Neural crest cell (in vitro differentiated cells): Measurements from ENCODE around the gene SYTL5. TPM values are rescaled to one million over a fixed set of nuclear protein-coding genes. Genes with fewer than 3 reads are reported as not detected.

Experiments used
- DNase-seq: peaks from one replicate; pipeline ENCODE4 v3.0.0; 2021; ENCODE audit warnings: low read depth, mixed read lengths, low spot score
- H3K27ac Mint-ChIP-seq: one replicate; pipeline ENCODE4 v1.8.0; 2021; ENCODE audit warnings: mild to moderate bottlenecking, mixed read lengths; ENCODE audit not compliant: unreplicated experiment
- H3K27me3 Mint-ChIP-seq: 2 replicates; pipeline ENCODE4 v1.8.0; 2021; ENCODE audit warnings: low read depth, mild to moderate bottlenecking, mixed read lengths
- H3K36me3 Mint-ChIP-seq: 2 replicates; pipeline ENCODE4 v1.8.0; 2021; ENCODE audit warnings: low read depth, mild to moderate bottlenecking, mixed read lengths
- H3K4me1 Mint-ChIP-seq: 2 replicates; pipeline ENCODE4 v1.8.0; 2021; ENCODE audit warnings: mixed read lengths
- H3K4me3 Mint-ChIP-seq: one replicate; pipeline ENCODE4 v1.8.0; 2021; ENCODE audit warnings: mild to moderate bottlenecking, mixed read lengths
- H3K9me3 Mint-ChIP-seq: 2 replicates; pipeline ENCODE4 v1.8.0; 2021; ENCODE audit warnings: mixed read lengths
- total RNA-seq: library from RNA; stranded (reverse); gene quantifications from 2 replicates; pipeline ENCODE4 v1.2.1, GENCODE V29; 2021
- TF ChIP-seq, protein P1 (sequence below): fragments of 200-600 bp; sonication (generic); conservative IDR thresholded peaks from 2 replicates; pipeline ENCODE4 v1.5.0; 2021; ENCODE audit warnings: antibody characterized with exemption, mild to moderate bottlenecking

SYTL5 gene
- total RNA-seq, 1 donor from 2014 or later: 0.05 TPM

DNA sequence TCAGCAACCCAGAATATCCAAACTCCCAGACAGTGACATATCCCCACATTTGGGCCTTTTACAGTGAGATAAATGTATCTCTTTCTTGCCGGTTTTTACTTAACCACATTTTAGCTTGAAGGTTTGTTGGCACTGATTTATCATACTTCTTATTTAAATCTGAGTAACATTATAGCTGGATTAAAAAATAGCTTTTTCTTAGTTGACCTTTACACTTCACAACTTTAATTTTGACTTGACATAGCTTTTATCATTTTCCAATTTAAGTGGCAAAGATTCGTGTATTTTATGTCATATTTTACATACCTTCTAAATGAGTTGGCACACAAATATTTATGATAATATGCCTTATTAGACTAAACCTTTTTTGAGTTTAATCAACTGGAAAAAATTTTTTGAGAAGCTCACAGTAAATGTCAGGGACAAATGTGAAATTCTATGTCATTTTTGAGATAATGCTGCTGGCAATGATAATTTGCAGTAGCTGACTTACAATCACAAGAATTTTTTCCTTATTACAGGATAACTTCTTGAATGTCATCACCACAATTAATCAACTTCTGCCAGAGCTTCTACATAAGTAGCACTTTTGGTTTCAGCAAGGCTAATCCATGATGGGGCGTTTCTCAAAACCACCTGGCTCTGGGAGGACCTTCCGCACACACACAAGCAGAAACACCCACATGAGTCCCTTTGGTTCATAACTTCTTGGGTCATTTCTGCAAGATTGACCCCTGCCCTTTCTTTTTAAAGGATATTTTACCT lies 80.3 kb downstream of the SYTL5 start:
- Mint-ChIP-seq H3K27ac (no peak overlapping the region), H3K4me3 (no peak overlapping the region), H3K27me3 (no peaks in the 10 kb centered on the region), H3K9me3 (no peaks in the 10 kb centered on the region), H3K36me3 (no peaks in the 10 kb centered on the region), H3K4me1 (no peaks in the 10 kb centered on the region)
- TF ChIP-seq, protein P1, sequence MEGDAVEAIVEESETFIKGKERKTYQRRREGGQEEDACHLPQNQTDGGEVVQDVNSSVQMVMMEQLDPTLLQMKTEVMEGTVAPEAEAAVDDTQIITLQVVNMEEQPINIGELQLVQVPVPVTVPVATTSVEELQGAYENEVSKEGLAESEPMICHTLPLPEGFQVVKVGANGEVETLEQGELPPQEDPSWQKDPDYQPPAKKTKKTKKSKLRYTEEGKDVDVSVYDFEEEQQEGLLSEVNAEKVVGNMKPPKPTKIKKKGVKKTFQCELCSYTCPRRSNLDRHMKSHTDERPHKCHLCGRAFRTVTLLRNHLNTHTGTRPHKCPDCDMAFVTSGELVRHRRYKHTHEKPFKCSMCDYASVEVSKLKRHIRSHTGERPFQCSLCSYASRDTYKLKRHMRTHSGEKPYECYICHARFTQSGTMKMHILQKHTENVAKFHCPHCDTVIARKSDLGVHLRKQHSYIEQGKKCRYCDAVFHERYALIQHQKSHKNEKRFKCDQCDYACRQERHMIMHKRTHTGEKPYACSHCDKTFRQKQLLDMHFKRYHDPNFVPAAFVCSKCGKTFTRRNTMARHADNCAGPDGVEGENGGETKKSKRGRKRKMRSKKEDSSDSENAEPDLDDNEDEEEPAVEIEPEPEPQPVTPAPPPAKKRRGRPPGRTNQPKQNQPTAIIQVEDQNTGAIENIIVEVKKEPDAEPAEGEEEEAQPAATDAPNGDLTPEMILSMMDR: no peak
- no peak for DNase-seq

DNA sequence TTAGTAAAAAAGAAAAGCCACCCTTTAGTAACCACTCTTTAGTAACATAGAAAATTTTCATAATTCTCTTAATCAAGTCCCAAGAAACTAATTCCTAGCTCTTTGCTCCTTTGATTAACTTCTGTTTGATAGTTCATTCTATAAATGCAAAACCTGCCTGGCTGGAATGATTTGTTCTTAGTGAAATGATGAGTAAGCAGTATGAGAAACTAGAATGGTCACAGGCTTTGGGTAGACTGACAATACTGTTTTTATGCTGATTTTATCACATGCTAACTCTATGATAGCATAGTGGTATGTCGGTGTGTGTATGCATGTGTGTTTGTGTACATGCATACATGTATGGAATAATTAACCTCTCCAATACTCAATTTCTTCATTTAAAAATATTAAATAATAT lies 81.2 kb downstream of the SYTL5 start:
- Mint-ChIP-seq H3K27ac (no peak overlapping the region), H3K9me3 (no peaks in the 10 kb centered on the region), H3K36me3 (no peaks in the 10 kb centered on the region), H3K4me3 (no peak overlapping the region), H3K4me1 (no peaks in the 10 kb centered on the region), H3K27me3 (no peaks in the 10 kb centered on the region)
- TF ChIP-seq, protein P1: no peak
- no peak for DNase-seq

DNA sequence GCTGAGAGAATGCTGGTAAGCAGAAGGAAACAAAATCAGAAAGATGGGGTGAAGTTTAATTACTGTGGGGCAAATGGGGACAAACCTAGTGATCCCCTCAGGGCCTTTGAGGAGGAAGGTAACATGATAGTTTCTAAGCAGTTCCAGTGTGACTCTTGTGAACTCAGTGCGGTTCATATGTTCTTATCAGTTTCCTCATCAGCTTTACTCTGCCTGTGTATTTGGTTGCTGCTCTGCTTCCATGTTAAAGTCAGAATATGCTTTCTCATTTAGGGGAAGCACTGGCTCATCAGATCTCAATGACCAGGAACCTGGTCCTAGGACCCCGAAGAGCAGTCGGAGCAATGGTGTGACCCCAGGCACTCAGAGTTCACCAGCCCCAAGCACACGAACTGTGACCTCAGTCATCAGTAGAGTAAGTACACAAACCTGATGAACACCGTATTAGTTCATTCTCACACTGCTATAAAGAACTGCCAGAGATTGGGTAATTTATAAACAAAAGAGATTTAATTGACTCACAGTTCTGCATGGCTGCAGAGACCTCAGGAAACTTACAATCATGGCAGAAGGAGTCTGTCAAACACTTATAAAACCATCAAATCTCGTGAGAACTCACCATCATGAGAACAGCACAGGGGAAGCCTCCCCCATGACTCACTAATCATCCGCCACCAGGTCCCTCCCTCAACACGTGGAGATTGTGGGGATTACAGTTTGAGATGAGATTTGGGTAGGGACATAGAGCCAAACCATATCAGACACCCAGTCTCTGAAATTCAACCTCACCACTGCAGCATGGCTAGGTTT lies 83.0 kb downstream of the SYTL5 start:
- Mint-ChIP-seq H3K4me3 (no peak overlapping the region), H3K4me1 (no peaks in the 10 kb centered on the region), H3K36me3 (no peaks in the 10 kb centered on the region), H3K9me3 (no peaks in the 10 kb centered on the region), H3K27ac (no peak overlapping the region), H3K27me3 (no peaks in the 10 kb centered on the region)
- DNase-seq: no peak
- TF ChIP-seq, protein P1: no peak

DNA sequence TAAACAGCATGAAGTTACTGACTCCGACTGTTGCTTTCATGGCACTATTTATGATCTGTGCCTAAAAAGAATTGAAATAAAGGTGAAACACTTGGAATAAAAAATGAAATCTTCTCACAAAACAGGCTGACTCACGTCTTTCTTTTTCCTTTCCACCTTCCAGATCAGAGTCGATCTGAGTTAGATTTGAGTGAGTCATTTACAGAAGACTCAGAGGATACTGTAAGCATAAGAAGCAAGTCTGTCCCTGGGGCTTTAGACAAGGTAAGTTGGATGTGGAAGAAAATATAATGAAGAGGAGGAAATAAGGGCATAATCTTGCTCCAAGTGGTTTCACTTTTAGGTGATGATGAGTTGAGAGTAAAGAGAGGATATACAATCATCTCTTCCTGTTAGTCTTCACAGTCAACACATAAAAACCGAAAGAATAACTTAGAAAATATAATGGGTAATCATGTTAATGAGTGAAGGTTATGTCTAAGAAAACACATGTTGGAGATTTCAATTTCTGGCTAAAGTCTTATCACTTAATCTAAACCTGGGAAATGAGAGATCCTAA lies 89.7 kb downstream of the SYTL5 start:
- TF ChIP-seq, protein P1: no peak
- DNase-seq: no peak
- Mint-ChIP-seq H3K4me1 (no peaks in the 10 kb centered on the region), H3K27ac (no peak overlapping the region), H3K4me3 (no peak overlapping the region), H3K27me3 (no peaks in the 10 kb centered on the region), H3K9me3 (no peaks in the 10 kb centered on the region), H3K36me3 (no peaks in the 10 kb centered on the region)

DNA sequence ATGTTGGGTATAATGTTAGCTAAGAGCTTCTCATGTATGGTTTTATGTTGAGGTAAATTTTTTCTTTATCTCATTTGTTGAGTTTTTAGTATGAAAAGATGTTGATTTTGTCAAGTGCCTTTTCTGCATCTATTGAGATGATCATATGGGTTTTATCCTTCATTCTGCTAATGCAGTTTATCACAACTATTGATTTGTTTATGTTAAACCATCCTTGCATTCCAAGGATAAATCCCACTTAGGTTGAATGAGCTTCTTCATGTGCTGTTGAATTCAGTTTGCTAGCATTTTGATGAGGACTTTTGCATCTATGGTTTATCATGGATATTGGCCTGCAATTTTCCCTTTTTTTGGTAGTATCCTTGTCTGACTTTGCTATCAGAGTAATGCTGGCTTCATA lies 93.3 kb downstream of the SYTL5 start:
- H3K27me3 Mint-ChIP-seq: no peaks in the 10 kb centered on the region
- H3K27ac Mint-ChIP-seq: no peak overlapping the region
- H3K9me3 Mint-ChIP-seq: no peaks in the 10 kb centered on the region
- no peaks in the 10 kb centered on the region for H3K36me3 Mint-ChIP-seq
- DNase-seq: no peak
- H3K4me3 Mint-ChIP-seq: no peak overlapping the region
- TF ChIP-seq, protein P1: no peak
- H3K4me1 Mint-ChIP-seq: no peaks in the 10 kb centered on the region
